Body of pancreas (tissue), 4 donors: ENCODE data around the gene DAB1.

Experiments
- POLR2A ChIP-seq, 3 donors: fragments of 450-650 bp; IDR thresholded peaks; one replicate each; pipeline ENCODE4 v1.6.1; 2016; ENCODE audit warnings: antibody characterized with exemption in 3 of 3, mild to moderate bottlenecking in 2 of 3
- TF ChIP-seq, protein P1 (sequence below), 7 experiments: fragments of 450-650 bp in 4 of 7; fragments of 200-600 bp in 3 of 7; sonication (generic) in 3 of 7; IDR thresholded peaks; one replicate each; pipeline ENCODE4 v1.5.1; 2016 to 2019; ENCODE audit warnings: antibody characterized with exemption in 7 of 7

DNA sequence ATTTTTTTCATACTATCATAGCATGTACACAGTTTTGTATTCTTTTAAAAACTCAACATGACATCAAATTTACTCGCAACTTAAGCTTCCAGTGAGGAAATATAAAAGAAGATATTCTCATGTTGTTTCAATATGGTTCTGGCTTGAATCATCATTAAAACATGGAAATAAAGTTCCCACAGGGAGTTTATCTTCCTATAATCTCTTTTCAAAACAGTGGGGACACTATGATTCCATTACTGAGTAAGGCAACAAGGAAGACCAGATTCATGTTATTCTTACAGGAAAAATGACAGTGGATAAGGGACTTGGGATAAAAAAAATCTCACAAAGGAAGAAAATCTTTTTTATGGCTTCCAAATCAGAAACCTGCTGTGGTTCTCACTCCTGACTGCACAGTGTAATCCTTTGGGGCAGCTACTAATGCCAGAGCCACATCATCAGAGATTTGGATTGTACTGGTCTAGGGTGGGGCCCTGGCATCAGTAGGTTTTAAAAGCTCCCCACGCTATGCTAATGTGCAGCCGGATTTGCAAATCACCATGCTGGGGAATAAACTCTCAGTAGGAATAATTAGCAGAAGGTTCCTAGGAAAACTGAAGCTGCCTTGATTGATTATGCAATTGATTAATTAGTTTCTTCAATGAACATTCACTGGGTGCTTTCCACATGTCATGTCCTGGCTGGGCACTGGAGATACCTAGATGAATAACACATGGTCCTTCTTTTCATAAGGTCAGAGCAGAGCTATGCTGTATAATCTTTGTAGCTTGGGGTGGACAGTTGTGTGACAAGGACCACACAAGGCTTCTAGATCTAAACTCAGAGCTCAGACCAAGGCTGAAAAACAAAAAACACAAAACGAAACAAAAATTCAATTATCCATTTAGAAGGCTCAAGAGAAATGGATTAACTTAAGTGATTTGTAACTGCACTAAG, 386.9 kb downstream of the DAB1 start:
- TF ChIP-seq, protein P1, sequence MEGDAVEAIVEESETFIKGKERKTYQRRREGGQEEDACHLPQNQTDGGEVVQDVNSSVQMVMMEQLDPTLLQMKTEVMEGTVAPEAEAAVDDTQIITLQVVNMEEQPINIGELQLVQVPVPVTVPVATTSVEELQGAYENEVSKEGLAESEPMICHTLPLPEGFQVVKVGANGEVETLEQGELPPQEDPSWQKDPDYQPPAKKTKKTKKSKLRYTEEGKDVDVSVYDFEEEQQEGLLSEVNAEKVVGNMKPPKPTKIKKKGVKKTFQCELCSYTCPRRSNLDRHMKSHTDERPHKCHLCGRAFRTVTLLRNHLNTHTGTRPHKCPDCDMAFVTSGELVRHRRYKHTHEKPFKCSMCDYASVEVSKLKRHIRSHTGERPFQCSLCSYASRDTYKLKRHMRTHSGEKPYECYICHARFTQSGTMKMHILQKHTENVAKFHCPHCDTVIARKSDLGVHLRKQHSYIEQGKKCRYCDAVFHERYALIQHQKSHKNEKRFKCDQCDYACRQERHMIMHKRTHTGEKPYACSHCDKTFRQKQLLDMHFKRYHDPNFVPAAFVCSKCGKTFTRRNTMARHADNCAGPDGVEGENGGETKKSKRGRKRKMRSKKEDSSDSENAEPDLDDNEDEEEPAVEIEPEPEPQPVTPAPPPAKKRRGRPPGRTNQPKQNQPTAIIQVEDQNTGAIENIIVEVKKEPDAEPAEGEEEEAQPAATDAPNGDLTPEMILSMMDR (IDR thresholded peaks at IDR 0.05), result no peak
- no peak for TF ChIP-seq POLR2A (IDR thresholded peaks at IDR 0.05)
